HG03175 (cell line): Measurements from ENCODE around the gene ZNF556.
"Not testable (repeated sequence)": the region's sequence is repeated elsewhere in the genome, so short reads cannot be mapped to it uniquely, and the experiment has no call there.

Source experiments
- ATAC-seq: cut with Tn5 transposase; IDR thresholded peaks from one replicate; pipeline ENCODE4 v1.9.1; 2021; ENCODE audit warnings: mild to moderate bottlenecking, moderate library complexity; ENCODE audit not compliant: unreplicated experiment

Gene ZNF556

DNA sequence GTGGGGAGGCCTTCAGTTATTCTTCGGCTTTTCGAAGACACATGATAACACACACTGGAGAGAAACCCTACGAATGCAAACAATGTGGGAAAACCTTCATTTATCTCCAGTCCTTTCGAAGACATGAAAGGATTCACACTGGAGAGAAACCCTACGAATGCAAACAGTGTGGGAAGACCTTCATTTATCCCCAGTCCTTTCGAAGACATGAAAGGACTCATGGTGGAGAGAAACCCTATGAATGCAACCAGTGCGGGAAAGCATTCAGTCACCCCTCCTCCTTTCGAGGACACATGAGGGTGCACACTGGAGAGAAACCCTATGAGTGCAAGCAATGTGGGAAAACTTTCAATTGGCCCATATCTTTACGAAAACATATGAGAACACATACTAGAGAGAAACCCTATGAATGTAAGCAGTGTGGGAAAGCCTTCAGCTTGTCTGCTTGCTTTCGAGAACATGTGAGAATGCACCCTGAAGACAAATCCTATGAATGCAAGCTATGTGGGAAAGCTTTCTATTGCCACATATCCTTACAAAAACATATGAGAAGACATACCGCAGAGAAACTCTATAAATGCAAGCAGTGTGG lies 14.0 kb upstream of the ZNF556 start:
- ATAC-seq, result no peak

GRCh38 chr19:2854849-2855248 lies 12.3 kb upstream of the ZNF556 start:
- no peak for ATAC-seq

- no peak for ATAC-seq
Observed at GRCh38 chr19:2856457-2857050, 10.6 kb upstream of the ZNF556 start.

GRCh38 chr19:2858864-2859263 lies 8.3 kb upstream of the ZNF556 start:
- ATAC-seq, result no peak

DNA sequence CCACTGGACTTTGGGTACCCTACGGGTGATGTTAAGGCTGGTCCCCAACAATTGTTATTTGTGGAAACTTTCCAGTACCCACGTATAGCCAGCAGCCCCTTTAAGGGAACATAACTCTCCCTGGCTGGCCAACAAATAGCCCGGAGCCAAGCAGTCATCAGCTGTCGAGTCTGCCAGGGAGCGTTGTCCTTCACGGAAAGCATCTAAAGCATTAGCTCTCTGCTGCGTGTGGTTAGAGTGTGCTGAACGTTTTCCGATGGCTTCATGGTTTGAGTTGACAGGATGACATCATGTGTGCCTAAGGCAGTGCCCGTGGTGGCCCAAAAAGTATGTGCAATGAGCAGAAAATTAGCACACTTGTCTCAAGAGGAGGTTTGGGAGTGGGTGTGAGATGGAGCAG lies 3.3 kb upstream of the ZNF556 start:
- no peak for ATAC-seq

GRCh38 chr19:2865334-2866100 lies 1.6 kb upstream of the ZNF556 start:
- ATAC-seq, result no peak

GRCh38 chr19:2866495-2867024 lies 575 bp upstream of the ZNF556 start:
- ATAC-seq, result no peak

- no peak for ATAC-seq
Observed at GRCh38 chr19:2869618-2870017, 2.5 kb downstream of the ZNF556 start.

GRCh38 chr19:2872175-2872574 lies 5.0 kb downstream of the ZNF556 start:
- ATAC-seq, result not testable (repeated sequence)

GRCh38 chr19:2877398-2878331 lies 10.5 kb downstream of the ZNF556 start:
- no peak for ATAC-seq

GRCh38 chr19:2883686-2884439 lies 16.7 kb downstream of the ZNF556 start:
- no peak for ATAC-seq

- no peak for ATAC-seq
Observed at GRCh38 chr19:2885736-2886135, 18.6 kb downstream of the ZNF556 start.

DNA sequence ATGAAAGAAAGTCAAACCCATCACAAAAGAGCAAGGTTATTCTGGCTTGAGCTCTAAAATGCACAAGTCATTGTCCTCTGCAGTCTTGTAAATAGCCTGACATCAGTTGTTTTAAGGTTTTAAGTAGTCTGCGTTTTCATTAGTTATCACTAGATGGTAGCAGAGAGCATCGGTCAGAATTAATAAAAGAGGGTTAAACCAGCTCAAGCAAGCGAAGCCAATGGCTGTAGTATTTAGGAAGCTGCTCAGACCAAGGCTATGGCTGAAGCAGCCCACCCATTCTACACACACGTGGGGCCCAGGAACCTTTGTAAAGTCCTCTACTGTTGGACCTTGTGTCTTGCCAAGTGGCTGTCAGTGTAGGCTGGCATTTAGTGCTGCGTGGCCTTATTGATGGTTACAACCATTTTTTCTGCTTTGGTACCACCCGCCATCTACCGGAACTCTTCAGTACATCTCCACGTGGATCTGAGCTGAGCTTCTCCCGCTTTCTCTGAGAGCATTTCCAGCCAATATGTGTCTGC lies 20.3 kb downstream of the ZNF556 start:
- no peak for ATAC-seq

GRCh38 chr19:2888731-2889224 lies 21.6 kb downstream of the ZNF556 start:
- ATAC-seq, result no peak

- ATAC-seq, result not testable (repeated sequence)
Observed at GRCh38 chr19:2890531-2890930, 23.4 kb downstream of the ZNF556 start.

- no peak for ATAC-seq
Observed at GRCh38 chr19:2896694-2897093, 29.6 kb downstream of the ZNF556 start.

- peak; percentile 94 for ATAC-seq
Observed at GRCh38 chr19:2900296-2901252, 33.4 kb downstream of the ZNF556 start, which contains the start of gene ZNF57. Gene ZNF57 (plus strand): TSS chr19:2900928. CDS start chr19:2901046, 118 bp downstream.

- ATAC-seq, result no peak
Observed at GRCh38 chr19:2902590-2903218, 35.6 kb downstream of the ZNF556 start.
